Mesenchymal stem cell (in vitro differentiated cells and primary cell): Measurements from ENCODE around the gene SH3PXD2A.
A peak's percentile ranks its signal among the peaks of the same experiment; 100 is the strongest.

Experiments
- DNase-seq: peaks from one replicate; pipeline ENCODE4 v3.0.0-alpha.2; 2013
- H2AFZ ChIP-seq: one replicate; pipeline ENCODE4 v1.6.1; 2013; ENCODE audit warnings: low read depth, mild to moderate bottlenecking, control low read depth, inconsistent platforms, low read length, moderate library complexity
- H2AK5ac ChIP-seq: 2 replicates; pipeline ENCODE4 v1.6.1; 2013; ENCODE audit warnings: low read length, moderate library complexity, mild to moderate bottlenecking, inconsistent platforms; ENCODE audit not compliant: severe bottlenecking
- H2BK120ac ChIP-seq: one replicate; pipeline ENCODE4 v1.6.1; 2013; ENCODE audit warnings: low read depth, mild to moderate bottlenecking, inconsistent platforms, low read length, moderate library complexity
- H2BK12ac ChIP-seq, 2 experiments: one replicate each; pipeline ENCODE4 v1.6.1; 2013; ENCODE audit warnings: inconsistent platforms in 2 of 2, low read length in 2 of 2, mild to moderate bottlenecking in 2 of 2, moderate library complexity in 2 of 2, control low read depth in 1 of 2
- H2BK15ac ChIP-seq: one replicate; pipeline ENCODE4 v1.6.1; 2013; ENCODE audit warnings: mild to moderate bottlenecking, low read depth, inconsistent platforms; ENCODE audit not compliant: poor library complexity, severe bottlenecking
- H2BK5ac ChIP-seq: 2 replicates; pipeline ENCODE4 v1.6.1; 2013; ENCODE audit warnings: low read depth, mild to moderate bottlenecking, low read length, control low read depth, inconsistent platforms; ENCODE audit not compliant: poor library complexity, severe bottlenecking
- H3K14ac ChIP-seq, 2 experiments: one replicate each; pipeline ENCODE4 v1.6.1; 2013; ENCODE audit warnings: inconsistent platforms in 2 of 2, low read length in 2 of 2, control low read depth in 1 of 2, mild to moderate bottlenecking in 1 of 2, moderate library complexity in 1 of 2
- H3K18ac ChIP-seq, 2 experiments: one replicate each; pipeline ENCODE4 v1.6.1; 2013; ENCODE audit warnings: inconsistent platforms in 2 of 2, low read length in 2 of 2, control low read depth in 1 of 2, low read depth in 1 of 2, mild to moderate bottlenecking in 1 of 2
- H3K23ac ChIP-seq, 2 experiments: one replicate each; pipeline ENCODE4 v1.6.1; 2013; ENCODE audit warnings: inconsistent platforms in 2 of 2, low read length in 2 of 2, mild to moderate bottlenecking in 2 of 2, moderate library complexity in 2 of 2, control low read depth in 1 of 2
- H3K27ac ChIP-seq: 2 replicates; pipeline ENCODE4 v1.5.1; 2013; ENCODE audit warnings: mild to moderate bottlenecking, moderate library complexity, low read length, control low read depth, inconsistent platforms; ENCODE audit not compliant: poor library complexity, severe bottlenecking
- H3K27me3 ChIP-seq, 2 experiments: 2 replicates each; pipeline versions ENCODE4 v1.6.1 to v1.7.0; 2013; ENCODE audit warnings: low read length in 2 of 2, mild to moderate bottlenecking in 2 of 2, moderate library complexity in 2 of 2, control low read depth in 1 of 2, inconsistent platforms in 1 of 2; ENCODE audit not compliant: control insufficient read depth in 1 of 2, insufficient read depth in 1 of 2
- H3K36me3 ChIP-seq, 2 experiments: 2 replicates each; pipeline versions ENCODE4 v1.6.1 to v1.7.0; 2013; ENCODE audit warnings: low read length in 2 of 2, control low read depth in 1 of 2, inconsistent platforms in 1 of 2, low read depth in 1 of 2, mild to moderate bottlenecking in 1 of 2; ENCODE audit not compliant: insufficient read depth in 2 of 2, control insufficient read depth in 1 of 2
- H3K4ac ChIP-seq, 2 experiments: one replicate each; pipeline ENCODE4 v1.6.1; 2013; ENCODE audit warnings: inconsistent platforms in 2 of 2, low read length in 2 of 2, mild to moderate bottlenecking in 2 of 2, moderate library complexity in 2 of 2, control low read depth in 1 of 2, low read depth in 1 of 2
- H3K4me1 ChIP-seq: 2 replicates; pipeline ENCODE4 v1.6.1; 2013; ENCODE audit warnings: low read depth, low read length, control low read depth; ENCODE audit not compliant: control insufficient read depth, insufficient read depth
- H3K4me2 ChIP-seq: 2 replicates; pipeline ENCODE4 v1.6.1; 2013; ENCODE audit warnings: low read length, mild to moderate bottlenecking, inconsistent platforms; ENCODE audit not compliant: poor library complexity, severe bottlenecking
- H3K4me3 ChIP-seq, 2 experiments: 2 replicates each; pipeline versions ENCODE4 v1.5.1 to v1.7.0; 2013; ENCODE audit warnings: low read length in 2 of 2, mild to moderate bottlenecking in 2 of 2, control low read depth in 1 of 2, low read depth in 1 of 2; ENCODE audit not compliant: insufficient read depth in 1 of 2
- H3K79me1 ChIP-seq: replicated peaks from 2 replicates; pipeline ENCODE4 v1.6.1; 2013; ENCODE audit warnings: mild to moderate bottlenecking, control low read depth, low read length, inconsistent platforms; ENCODE audit not compliant: poor library complexity, severe bottlenecking
- H3K9ac ChIP-seq: 2 replicates; pipeline ENCODE4 v1.7.0; 2013; ENCODE audit warnings: mild to moderate bottlenecking, low read length, moderate library complexity
- H3K9me3 ChIP-seq: 2 replicates; pipeline ENCODE4 v1.7.0; 2013; ENCODE audit warnings: mild to moderate bottlenecking, low read length; ENCODE audit not compliant: control insufficient read depth
- H4K8ac ChIP-seq: one replicate; pipeline ENCODE4 v1.6.1; 2013; ENCODE audit warnings: inconsistent platforms, mild to moderate bottlenecking, low read length, moderate library complexity
- H4K91ac ChIP-seq: one replicate; pipeline ENCODE4 v1.6.1; 2013; ENCODE audit warnings: mild to moderate bottlenecking, low read length, inconsistent platforms
- WGBS: methylation state at CpG from one replicate; pipeline ENCODE4 v1.1.7; 2013; ENCODE audit warnings: mixed read lengths; 5-methylcytosine and 5-hydroxymethylcytosine counted together

SH3PXD2A gene

GRCh38 chr10:103653581-103654037 is 201.8 kb downstream of the SH3PXD2A start:
- H4K91ac ChIP-seq, result no peak overlapping the region
- no peak overlapping the region for H3K4me2 ChIP-seq
- H3K23ac ChIP-seq, result no peak overlapping the region
- peaks cover 9% of the 10 kb centered on the region for H3K9me3 ChIP-seq
- no peak overlapping the region for H3K27ac ChIP-seq
- no peak overlapping the region for H3K9ac ChIP-seq
- no peaks in the 10 kb centered on the region for H3K4me1 ChIP-seq
- WGBS, result 95% methylated on average over 8 of the region's 8 CpGs
- no peak overlapping the region for H2BK5ac ChIP-seq
- no peak overlapping the region for H2BK120ac ChIP-seq
- H2AFZ ChIP-seq, result no peak overlapping the region
- H3K27me3 ChIP-seq, result no peaks in the 10 kb centered on the region
- no peak overlapping the region for H3K14ac ChIP-seq
- peaks cover 9 to 77% of the 10 kb centered on the region in 2 experiments for H3K36me3 ChIP-seq
- no peak overlapping the region for H3K4ac ChIP-seq
- peaks cover 12% of the 10 kb centered on the region for H3K79me1 ChIP-seq
- no peak overlapping the region for H2AK5ac ChIP-seq
- H3K4me3 ChIP-seq, result no peak overlapping the region
- peak overlapping the region; percentile 6 for H2BK15ac ChIP-seq
- H3K18ac ChIP-seq, result no peak overlapping the region
- H4K8ac ChIP-seq, result no peak overlapping the region
- no peak for DNase-seq
- H2BK12ac ChIP-seq, result no peak overlapping the region

GRCh38 chr10:103652599-103653281 is 202.6 kb downstream of the SH3PXD2A start:
- H3K27ac ChIP-seq, result no peak overlapping the region
- H3K9ac ChIP-seq, result peak overlapping the region; percentile 15
- H3K4me3 ChIP-seq, result no peak overlapping the region
- H3K9me3 ChIP-seq, result peaks cover 9% of the 10 kb centered on the region
- H2BK12ac ChIP-seq, result peak overlapping the region in 1 of 2 experiments; percentile 49
- H3K14ac ChIP-seq, result no peak overlapping the region
- no peaks in the 10 kb centered on the region for H3K4me1 ChIP-seq
- H2AFZ ChIP-seq, result no peak overlapping the region
- no peak overlapping the region for H3K23ac ChIP-seq
- no peak overlapping the region for H2AK5ac ChIP-seq
- WGBS, result 92% methylated on average over 15 of the region's 15 CpGs
- H3K79me1 ChIP-seq, result peaks cover 9% of the 10 kb centered on the region
- peaks cover 3 to 68% of the 10 kb centered on the region in 2 experiments for H3K36me3 ChIP-seq
- no peak overlapping the region for H3K4me2 ChIP-seq
- no peak overlapping the region for H3K4ac ChIP-seq
- H2BK5ac ChIP-seq, result no peak overlapping the region
- no peak overlapping the region for H2BK120ac ChIP-seq
- no peak for DNase-seq
- H4K8ac ChIP-seq, result no peak overlapping the region
- H3K18ac ChIP-seq, result no peak overlapping the region
- no peak overlapping the region for H2BK15ac ChIP-seq
- H4K91ac ChIP-seq, result no peak overlapping the region
- no peaks in the 10 kb centered on the region for H3K27me3 ChIP-seq

- no peak overlapping the region for H2BK120ac ChIP-seq
- H2AK5ac ChIP-seq, result no peak overlapping the region
- no peak overlapping the region for H2AFZ ChIP-seq
- no peak overlapping the region for H3K18ac ChIP-seq
- H3K4me2 ChIP-seq, result no peak overlapping the region
- H3K4me1 ChIP-seq, result no peaks in the 10 kb centered on the region
- no peak overlapping the region for H2BK5ac ChIP-seq
- no peak overlapping the region for H3K4me3 ChIP-seq
- no peak overlapping the region for H2BK15ac ChIP-seq
- no peaks in the 10 kb centered on the region for H3K27me3 ChIP-seq
- H2BK12ac ChIP-seq, result no peak overlapping the region
- H3K14ac ChIP-seq, result no peak overlapping the region
- no peak overlapping the region for H3K23ac ChIP-seq
- H3K9me3 ChIP-seq, result peaks cover under 1% of the 10 kb centered on the region
- WGBS, result 88% methylated on average over 9 of the region's 10 CpGs
- H4K91ac ChIP-seq, result no peak overlapping the region
- peak overlapping the region; percentile 46 for H3K9ac ChIP-seq
- H3K4ac ChIP-seq, result no peak overlapping the region
- no peak for DNase-seq
- H3K36me3 ChIP-seq, result peaks cover 10 to 68% of the 10 kb centered on the region in 2 experiments
- peaks cover 11% of the 10 kb centered on the region for H3K79me1 ChIP-seq
- H3K27ac ChIP-seq, result no peak overlapping the region
- H4K8ac ChIP-seq, result no peak overlapping the region
Measured at GRCh38 chr10:103651783-103652476, 203.4 kb downstream of the SH3PXD2A start.

- no peak overlapping the region for H2BK5ac ChIP-seq
- no peak overlapping the region for H2BK120ac ChIP-seq
- no peak overlapping the region for H3K9ac ChIP-seq
- H3K4ac ChIP-seq, result no peak overlapping the region
- H4K91ac ChIP-seq, result no peak overlapping the region
- H2AFZ ChIP-seq, result no peak overlapping the region
- no peak overlapping the region for H3K27ac ChIP-seq
- no peak overlapping the region for H3K23ac ChIP-seq
- H4K8ac ChIP-seq, result no peak overlapping the region
- no peaks in the 10 kb centered on the region for H3K9me3 ChIP-seq
- 100% methylated on average over 1 of the region's 1 CpG for WGBS
- H2BK12ac ChIP-seq, result no peak overlapping the region
- H3K18ac ChIP-seq, result no peak overlapping the region
- no peak overlapping the region for H2BK15ac ChIP-seq
- H3K4me2 ChIP-seq, result no peak overlapping the region
- no peak for DNase-seq
- H3K4me1 ChIP-seq, result no peaks in the 10 kb centered on the region
- H3K14ac ChIP-seq, result no peak overlapping the region
- H3K27me3 ChIP-seq, result no peaks in the 10 kb centered on the region
- H2AK5ac ChIP-seq, result no peak overlapping the region
- peaks cover 11% of the 10 kb centered on the region for H3K79me1 ChIP-seq
- H3K4me3 ChIP-seq, result no peak overlapping the region
- peaks cover 10 to 70% of the 10 kb centered on the region in 2 experiments for H3K36me3 ChIP-seq
Measured at GRCh38 chr10:103651333-103651732, 204.0 kb downstream of the SH3PXD2A start.
